Heart left ventricle (tissue), 16 donors: ENCODE data around the gene TRMT11. TPM values are rescaled to one million over a fixed set of nuclear protein-coding genes. Genes with fewer than 3 reads are reported as not detected.
"Not testable (repeated sequence)": the region's sequence is repeated elsewhere in the genome, so short reads cannot be mapped to it uniquely, and the experiment has no call there.

Source experiments
- ATAC-seq, 4 donors: fragments of 200-7000 bp; cut with Tn5 transposase; one replicate each; pipeline ENCODE4 v1.9.1; 2020 to 2022; ENCODE audit warnings: moderate library complexity in 4 of 4, mild to moderate bottlenecking in 3 of 4, moderate number of reproducible peaks in 1 of 4
- DNase-seq, 5 donors: peaks; one replicate each; pipeline ENCODE4 v3.0.0-alpha.2; 2020
- H3K27ac ChIP-seq, 12 donors: fragments of 200-600 bp; sonication (generic) in 4 of 12; one replicate each; pipeline versions ENCODE4 v1.5.0 to v1.8.0; 2016 to 2022; ENCODE audit warnings: mild to moderate bottlenecking in 2 of 12
- H3K27me3 ChIP-seq, 9 donors: fragments of 200-600 bp; sonication (generic) in 2 of 9; one replicate each; pipeline versions ENCODE4 v1.5.1 to v1.8.0; 2016 to 2022; ENCODE audit warnings: mild to moderate bottlenecking in 3 of 9
- H3K36me3 ChIP-seq, 9 donors: fragments of 200-600 bp; sonication (generic) in 2 of 9; one replicate each; pipeline versions ENCODE4 v1.5.0 to v1.8.0; 2018 to 2022; ENCODE audit warnings: mild to moderate bottlenecking in 2 of 9
- H3K4me1 ChIP-seq, 12 donors: fragments of 200-600 bp; sonication (generic) in 4 of 12; one replicate each; pipeline versions ENCODE4 v1.5.0 to v1.8.0; 2016 to 2022; ENCODE audit warnings: mild to moderate bottlenecking in 3 of 12
- H3K4me3 ChIP-seq, 12 donors: fragments of 200-600 bp; sonication (generic) in 4 of 12; one replicate each; pipeline versions ENCODE4 v1.5.0 to v1.8.0; 2017 to 2022; ENCODE audit warnings: mild to moderate bottlenecking in 9 of 12, moderate library complexity in 4 of 12
- H3K9me3 ChIP-seq, 12 donors: fragments of 200-600 bp; sonication (generic) in 4 of 12; one replicate each; pipeline versions ENCODE4 v1.5.0 to v1.8.0; 2016 to 2022; ENCODE audit warnings: mild to moderate bottlenecking in 1 of 12
- CTCF ChIP-seq, 12 donors: fragments of 200-600 bp; sonication (generic) in 4 of 12; IDR thresholded peaks; one replicate each; pipeline versions ENCODE4 v1.5.0 to v1.8.0; 2018 to 2022; ENCODE audit warnings: antibody characterized with exemption in 12 of 12, mild to moderate bottlenecking in 5 of 12
- POLR2A ChIP-seq, 2 donors: fragments of 450-650 bp; IDR thresholded peaks; one replicate each; pipeline ENCODE4 v1.6.1; 2017; ENCODE audit warnings: antibody characterized with exemption in 2 of 2, mild to moderate bottlenecking in 2 of 2, moderate library complexity in 2 of 2
- whole genome bisulfite sequencing, 4 donors: extraction: QIAGEN DNeasy Blood & Tissue Kit in 2 of 4; methylation state at CpG; one replicate each; pipeline versions ENCODE4 v1.1.5 to v1.1.7; 2013 to 2018; 5-methylcytosine and 5-hydroxymethylcytosine counted together
- intact Hi-C, 10 donors: fragments of 100-400 bp; cut with DNase I; formaldehyde crosslinking; loops; one replicate each; pipeline versions ENCODE4 v1.11.1 to v1.14.2; 2022
- polyA plus RNA-seq, 2 donors: library from polyadenylated mRNA; stranded (reverse); fragments of 200-250 nt; gene quantifications; one replicate each; pipeline ENCODE4 v1.2.3, GENCODE V29; 2013
- total RNA-seq, 9 donors: library from RNA; depleted of rRNA in 2 of 9; stranded (reverse); fragments of >200 nt in 2 of 9; fragmentation: NEBNext Ultra II Directional in 3 of 9; extraction: Animal tissue kit (Norgen Biotek cat#: 25700) in 3 of 9; gene quantifications; one replicate each; pipeline versions ENCODE4 v1.1.0 to v1.2.4, GENCODE V29; 2016 to 2023
- donor health status: ischemic (EF 13 %, LVEDD 7.1; RV severe dilation, severe dysfunction).
- donor health status: healthy with polysubstance abuse.
- donor health status: DM: no; HTN: yes; CAD: no.
- donor health status: DM: no; HTN: no; CAD: no.
- donor health status: ischemic (EF 25% LVEDD 6.9; RV normal size, moderate dysfunction).
- donor health status: ischemic (EF 25% LVEDD 5.7; RV mildly dilated, moderate dysfunction).
- donor health status: healthy.
- donor health status: DM: yes; HTN: yes; CAD: no.
- donor health status: ischemic (EF 35%, LVEDD 5.7; RV mildly dilated, moderate dysfunction).
- donor health status: nonischemic (EF 11% LVEDD 7.7; RV severe dilation, severe dysfunction).
- donor health status: DM: yes; HTN: yes; CAD: no.
- donor health status: PGD.
- donor health status: ischemic (EF 29% LVEDD 5.4; RV normal size, mild dysfunction).
- donor health status: nonischemic (EF 23%, LVEDD 6.1; RV moderate dilation, normal function).

Gene TRMT11
- total and polyA plus RNA-seq, 11 donors, result 8.0 to 15.6 (median 11.2) TPM

DNA sequence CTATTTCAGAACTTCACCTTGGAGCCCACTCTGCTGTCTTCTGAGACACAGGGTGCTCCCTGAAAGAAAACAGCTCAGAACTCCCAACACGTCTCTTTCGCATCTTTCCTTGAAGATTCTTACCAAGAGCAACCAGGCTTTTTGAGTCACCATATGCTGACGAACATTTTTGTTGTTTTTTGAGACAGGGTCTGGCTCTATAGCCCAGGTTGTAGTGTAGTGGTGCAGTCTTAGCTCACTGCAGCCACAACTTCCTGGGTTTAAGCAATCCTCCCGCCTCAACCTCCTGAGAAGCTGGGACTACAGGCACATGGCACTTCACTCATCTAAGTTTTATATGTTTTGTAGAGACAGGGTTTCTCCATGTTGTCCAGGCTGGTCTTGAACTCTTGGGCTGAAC, 68.5 kb downstream of the TRMT11 start:
- H3K36me3 ChIP-seq, result peaks cover 0 to 6% (median 0%) of the 10 kb centered on the region in 9 donors
- no peaks in the 10 kb centered on the region for H3K27me3 ChIP-seq
- TF ChIP-seq POLR2A (IDR thresholded peaks at IDR 0.05), result no peak
- no peak for TF ChIP-seq CTCF (IDR thresholded peaks at IDR 0.05)
- H3K4me1 ChIP-seq, result no peaks in the 10 kb centered on the region
- intact Hi-C loops, result no loop called here
- peaks cover 0 to 6% (median 0%) of the 10 kb centered on the region in 12 donors for H3K9me3 ChIP-seq
- no peak for ATAC-seq
- no peak overlapping the region for H3K4me3 ChIP-seq
- no peak for DNase-seq
- no peak overlapping the region for H3K27ac ChIP-seq
- 89 to 96% (median 92%) methylated on average over 4 of the region's 4 CpGs for WGBS, 4 donors

- ATAC-seq, result no peak
- intact Hi-C loops, result no loop called here
- no peak for TF ChIP-seq CTCF (IDR thresholded peaks at IDR 0.05)
- no peak for TF ChIP-seq POLR2A (IDR thresholded peaks at IDR 0.05)
Measured at GRCh38 chr6:126055449-126055848, 69.1 kb downstream of the TRMT11 start.

GRCh38 chr6:126056355-126057004, 70.1 kb downstream of the TRMT11 start:
- Histone ChIP-seq H3K4me3 (no peak overlapping the region), H3K27ac (no peak overlapping the region), H3K27me3 (no peaks in the 10 kb centered on the region), H3K9me3 (peaks cover 0 to 6% (median 0%) of the 10 kb centered on the region in 12 donors), H3K4me1 (no peaks in the 10 kb centered on the region), H3K36me3 (peaks cover 0 to 6% (median 0%) of the 10 kb centered on the region in 9 donors)
- no peak for ATAC-seq
- intact Hi-C loops, result no loop called here
- 77 to 83% (median 81%) methylated on average over 5 of the region's 5 CpGs for WGBS, 4 donors
- DNase-seq, result no peak
- TF ChIP-seq CTCF (IDR thresholded peaks at IDR 0.05) (no peak), POLR2A (IDR thresholded peaks at IDR 0.05) (no peak)

More at GRCh38 chr6:126055449-126055848, 69.1 kb downstream of the TRMT11 start:
- WGBS, 4 donors, result 91 to 95% (median 93%) methylated on average over 4 of the region's 4 CpGs
- DNase-seq, result no peak
- Histone ChIP-seq H3K4me1 (no peaks in the 10 kb centered on the region), H3K27ac (no peak overlapping the region), H3K9me3 (peaks cover 0 to 6% (median 0%) of the 10 kb centered on the region in 12 donors), H3K27me3 (no peaks in the 10 kb centered on the region), H3K36me3 (peaks cover 0 to 6% (median 0%) of the 10 kb centered on the region in 9 donors), H3K4me3 (no peak overlapping the region)

- H3K9me3 ChIP-seq, H3K4me3 ChIP-seq, intact Hi-C loops, H3K27ac ChIP-seq, H3K27me3 ChIP-seq, H3K4me1 ChIP-seq, ATAC-seq, DNase-seq, H3K36me3 ChIP-seq: not testable (repeated sequence)
- 97 to 99% (median 98%) methylated on average over 3 of the region's 3 CpGs for WGBS, 4 donors
Measured at GRCh38 chr6:126058085-126058484, 71.7 kb downstream of the TRMT11 start.

DNA sequence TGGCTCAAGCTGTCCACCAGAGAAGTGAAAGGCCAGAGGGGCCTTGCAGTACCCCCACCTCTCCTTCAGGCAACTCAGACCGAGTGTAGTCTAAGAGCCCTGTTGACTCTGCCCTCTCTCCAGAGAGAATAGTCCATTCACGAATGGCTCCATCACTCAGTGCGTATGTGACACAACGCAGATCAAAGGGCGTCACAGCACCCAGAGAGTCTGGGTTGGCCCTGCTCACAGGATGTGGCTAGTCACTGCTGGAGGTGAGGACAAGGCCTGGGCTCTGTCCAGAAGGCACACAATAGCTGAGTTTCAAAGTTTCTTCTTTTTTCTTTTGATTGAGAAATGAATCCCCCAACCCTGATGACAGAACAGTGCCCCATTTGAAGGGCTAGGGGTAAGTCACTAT, 74.1 kb downstream of the TRMT11 start:
- 79 to 87% (median 84%) methylated on average over 5 of the region's 5 CpGs for WGBS, 4 donors
- Histone ChIP-seq H3K4me3 (no peak overlapping the region), H3K27me3 (no peaks in the 10 kb centered on the region), H3K36me3 (peaks cover 0 to 4% (median 0%) of the 10 kb centered on the region in 9 donors), H3K4me1 (peaks cover 0 to 11% (median 0%) of the 10 kb centered on the region in 12 donors), H3K9me3 (peaks cover 0 to 6% (median 0%) of the 10 kb centered on the region in 12 donors), H3K27ac (no peak overlapping the region)
- ATAC-seq, result peak in 2 of 4 donors; percentile 30 to 56
- DNase-seq, result no peak
- intact Hi-C loops, result no loop called here
- TF ChIP-seq CTCF (IDR thresholded peaks at IDR 0.05) (no peak), POLR2A (IDR thresholded peaks at IDR 0.05) (no peak)
